Stimulated activated naive CD8-positive, alpha-beta T cell treated with anti-CD3 and anti-CD28 coated beads, Interleukin-15, Interleukin-2, amounts not matched to agents 100 ng/mL and 50 ng/mL, for 24 hours (primary cell): ENCODE measurements around the gene PCDH9.
"Not testable (repeated sequence)": the region's sequence is repeated elsewhere in the genome, so short reads cannot be mapped to it uniquely, and the experiment has no call there.

ENCODE experiments used
- H3K27ac Mint-ChIP-seq: one replicate; pipeline ENCODE4 v1.8.0; 2021; ENCODE audit warnings: mild to moderate bottlenecking, mixed read lengths
- H3K27me3 Mint-ChIP-seq: one replicate; pipeline ENCODE4 v1.8.0; 2021; ENCODE audit warnings: mixed read lengths
- H3K36me3 Mint-ChIP-seq: one replicate; pipeline ENCODE4 v1.8.0; 2021; ENCODE audit warnings: low read depth, mixed read lengths
- H3K4me1 Mint-ChIP-seq: one replicate; pipeline ENCODE4 v1.8.0; 2021; ENCODE audit warnings: low read depth, mixed read lengths
- H3K4me3 Mint-ChIP-seq: one replicate; pipeline ENCODE4 v1.8.0; 2021; ENCODE audit warnings: mild to moderate bottlenecking, mixed read lengths
- H3K9me3 Mint-ChIP-seq: one replicate; pipeline ENCODE4 v1.8.0; 2021; ENCODE audit warnings: mixed read lengths

PCDH9 gene

GRCh38 chr13:67100730-67101129 lies 129.4 kb downstream of the PCDH9 start:
- no peaks in the 10 kb centered on the region for H3K9me3 Mint-ChIP-seq
- H3K4me3 Mint-ChIP-seq = no peak overlapping the region
- H3K4me1 Mint-ChIP-seq = no peaks in the 10 kb centered on the region
- H3K36me3 Mint-ChIP-seq = no peaks in the 10 kb centered on the region
- no peak overlapping the region for H3K27ac Mint-ChIP-seq
- H3K27me3 Mint-ChIP-seq = no peaks in the 10 kb centered on the region

GRCh38 chr13:67099494-67099893 lies 130.6 kb downstream of the PCDH9 start:
- no peaks in the 10 kb centered on the region for H3K9me3 Mint-ChIP-seq
- no peak overlapping the region for H3K27ac Mint-ChIP-seq
- no peak overlapping the region for H3K4me3 Mint-ChIP-seq
- no peaks in the 10 kb centered on the region for H3K27me3 Mint-ChIP-seq
- H3K36me3 Mint-ChIP-seq = no peaks in the 10 kb centered on the region
- no peaks in the 10 kb centered on the region for H3K4me1 Mint-ChIP-seq

GRCh38 chr13:67097892-67098452 lies 132.2 kb downstream of the PCDH9 start:
- no peaks in the 10 kb centered on the region for H3K4me1 Mint-ChIP-seq
- H3K9me3 Mint-ChIP-seq = no peaks in the 10 kb centered on the region
- no peaks in the 10 kb centered on the region for H3K36me3 Mint-ChIP-seq
- H3K27me3 Mint-ChIP-seq = no peaks in the 10 kb centered on the region
- no peak overlapping the region for H3K27ac Mint-ChIP-seq
- no peak overlapping the region for H3K4me3 Mint-ChIP-seq

- not testable (repeated sequence) for H3K27me3 Mint-ChIP-seq, H3K4me1 Mint-ChIP-seq, H3K36me3 Mint-ChIP-seq, H3K4me3 Mint-ChIP-seq, H3K9me3 Mint-ChIP-seq, H3K27ac Mint-ChIP-seq
Observed at GRCh38 chr13:67096893-67097292, 133.2 kb downstream of the PCDH9 start.

- H3K27ac Mint-ChIP-seq = no peak overlapping the region
- no peaks in the 10 kb centered on the region for H3K27me3 Mint-ChIP-seq
Observed at GRCh38 chr13:67096418-67096817, 133.7 kb downstream of the PCDH9 start.

GRCh38 chr13:67095621-67096020 lies 134.5 kb downstream of the PCDH9 start:
- no peak overlapping the region for H3K4me3 Mint-ChIP-seq
- no peaks in the 10 kb centered on the region for H3K4me1 Mint-ChIP-seq
- H3K36me3 Mint-ChIP-seq = no peaks in the 10 kb centered on the region
- H3K27me3 Mint-ChIP-seq = no peaks in the 10 kb centered on the region
- no peak overlapping the region for H3K27ac Mint-ChIP-seq
- H3K9me3 Mint-ChIP-seq = no peaks in the 10 kb centered on the region

More at GRCh38 chr13:67096418-67096817, 133.7 kb downstream of the PCDH9 start:
- H3K4me3 Mint-ChIP-seq = no peak overlapping the region
- H3K9me3 Mint-ChIP-seq = no peaks in the 10 kb centered on the region
- H3K36me3 Mint-ChIP-seq = no peaks in the 10 kb centered on the region
- H3K4me1 Mint-ChIP-seq = no peaks in the 10 kb centered on the region

GRCh38 chr13:67094952-67095351 lies 135.2 kb downstream of the PCDH9 start:
- H3K4me3 Mint-ChIP-seq = no peak overlapping the region
- H3K9me3 Mint-ChIP-seq = no peaks in the 10 kb centered on the region
- no peak overlapping the region for H3K27ac Mint-ChIP-seq
- no peaks in the 10 kb centered on the region for H3K27me3 Mint-ChIP-seq
- no peaks in the 10 kb centered on the region for H3K4me1 Mint-ChIP-seq
- no peaks in the 10 kb centered on the region for H3K36me3 Mint-ChIP-seq

GRCh38 chr13:67094078-67094477 lies 136.1 kb downstream of the PCDH9 start:
- no peak overlapping the region for H3K4me3 Mint-ChIP-seq
- H3K27me3 Mint-ChIP-seq = no peaks in the 10 kb centered on the region
- no peaks in the 10 kb centered on the region for H3K9me3 Mint-ChIP-seq
- no peaks in the 10 kb centered on the region for H3K4me1 Mint-ChIP-seq
- no peak overlapping the region for H3K27ac Mint-ChIP-seq
- no peaks in the 10 kb centered on the region for H3K36me3 Mint-ChIP-seq

GRCh38 chr13:67091603-67092002 lies 138.5 kb downstream of the PCDH9 start:
- no peak overlapping the region for H3K27ac Mint-ChIP-seq
- H3K27me3 Mint-ChIP-seq = no peaks in the 10 kb centered on the region
- no peaks in the 10 kb centered on the region for H3K9me3 Mint-ChIP-seq
- H3K36me3 Mint-ChIP-seq = no peaks in the 10 kb centered on the region
- H3K4me3 Mint-ChIP-seq = no peak overlapping the region
- no peaks in the 10 kb centered on the region for H3K4me1 Mint-ChIP-seq

- Mint-ChIP-seq H3K4me3 (no peak overlapping the region), H3K9me3 (no peaks in the 10 kb centered on the region), H3K36me3 (no peaks in the 10 kb centered on the region), H3K27ac (no peak overlapping the region), H3K27me3 (no peaks in the 10 kb centered on the region), H3K4me1 (no peaks in the 10 kb centered on the region)
Observed at GRCh38 chr13:67090856-67091255, 139.3 kb downstream of the PCDH9 start.

GRCh38 chr13:67087527-67087926 lies 142.6 kb downstream of the PCDH9 start:
- Mint-ChIP-seq H3K4me3 (no peak overlapping the region), H3K36me3 (no peaks in the 10 kb centered on the region), H3K9me3 (no peaks in the 10 kb centered on the region), H3K27ac (no peak overlapping the region), H3K27me3 (no peaks in the 10 kb centered on the region), H3K4me1 (no peaks in the 10 kb centered on the region)

GRCh38 chr13:67086260-67086659 lies 143.9 kb downstream of the PCDH9 start:
- no peaks in the 10 kb centered on the region for H3K36me3 Mint-ChIP-seq
- no peaks in the 10 kb centered on the region for H3K9me3 Mint-ChIP-seq
- H3K27me3 Mint-ChIP-seq = no peaks in the 10 kb centered on the region
- no peak overlapping the region for H3K4me3 Mint-ChIP-seq
- no peak overlapping the region for H3K27ac Mint-ChIP-seq
- H3K4me1 Mint-ChIP-seq = no peaks in the 10 kb centered on the region

GRCh38 chr13:67084066-67084465 lies 146.1 kb downstream of the PCDH9 start:
- H3K4me3 Mint-ChIP-seq = no peak overlapping the region
- no peaks in the 10 kb centered on the region for H3K4me1 Mint-ChIP-seq
- H3K27ac Mint-ChIP-seq = no peak overlapping the region
- no peaks in the 10 kb centered on the region for H3K9me3 Mint-ChIP-seq
- no peaks in the 10 kb centered on the region for H3K27me3 Mint-ChIP-seq
- H3K36me3 Mint-ChIP-seq = no peaks in the 10 kb centered on the region

GRCh38 chr13:67083519-67083918 lies 146.6 kb downstream of the PCDH9 start:
- H3K27ac Mint-ChIP-seq = no peak overlapping the region
- no peaks in the 10 kb centered on the region for H3K27me3 Mint-ChIP-seq
- H3K4me1 Mint-ChIP-seq = no peaks in the 10 kb centered on the region
- no peak overlapping the region for H3K4me3 Mint-ChIP-seq
- peaks cover under 1% of the 10 kb centered on the region for H3K9me3 Mint-ChIP-seq
- H3K36me3 Mint-ChIP-seq = no peaks in the 10 kb centered on the region

GRCh38 chr13:67080351-67080750 lies 149.8 kb downstream of the PCDH9 start:
- peaks cover 5% of the 10 kb centered on the region for H3K9me3 Mint-ChIP-seq
- H3K36me3 Mint-ChIP-seq = no peaks in the 10 kb centered on the region

GRCh38 chr13:67078062-67078461 lies 152.1 kb downstream of the PCDH9 start:
- Mint-ChIP-seq H3K36me3 (no peaks in the 10 kb centered on the region), H3K4me3 (no peak overlapping the region), H3K27ac (no peak overlapping the region), H3K4me1 (no peaks in the 10 kb centered on the region), H3K27me3 (no peaks in the 10 kb centered on the region), H3K9me3 (peaks cover 5% of the 10 kb centered on the region)

More at GRCh38 chr13:67080351-67080750, 149.8 kb downstream of the PCDH9 start:
- H3K4me1 Mint-ChIP-seq = no peaks in the 10 kb centered on the region
- H3K27me3 Mint-ChIP-seq = no peaks in the 10 kb centered on the region
- no peak overlapping the region for H3K4me3 Mint-ChIP-seq
- no peak overlapping the region for H3K27ac Mint-ChIP-seq
